Measurements from ENCODE around the gene ZNF354C. TPM values are rescaled to one million over a fixed set of nuclear protein-coding genes. Genes with fewer than 3 reads are reported as not detected.

Gene ZNF354C
- total and polyA plus RNA-seq, 7 donors, result 0.23 to 12.1 (median 7.7) TPM

DNA sequence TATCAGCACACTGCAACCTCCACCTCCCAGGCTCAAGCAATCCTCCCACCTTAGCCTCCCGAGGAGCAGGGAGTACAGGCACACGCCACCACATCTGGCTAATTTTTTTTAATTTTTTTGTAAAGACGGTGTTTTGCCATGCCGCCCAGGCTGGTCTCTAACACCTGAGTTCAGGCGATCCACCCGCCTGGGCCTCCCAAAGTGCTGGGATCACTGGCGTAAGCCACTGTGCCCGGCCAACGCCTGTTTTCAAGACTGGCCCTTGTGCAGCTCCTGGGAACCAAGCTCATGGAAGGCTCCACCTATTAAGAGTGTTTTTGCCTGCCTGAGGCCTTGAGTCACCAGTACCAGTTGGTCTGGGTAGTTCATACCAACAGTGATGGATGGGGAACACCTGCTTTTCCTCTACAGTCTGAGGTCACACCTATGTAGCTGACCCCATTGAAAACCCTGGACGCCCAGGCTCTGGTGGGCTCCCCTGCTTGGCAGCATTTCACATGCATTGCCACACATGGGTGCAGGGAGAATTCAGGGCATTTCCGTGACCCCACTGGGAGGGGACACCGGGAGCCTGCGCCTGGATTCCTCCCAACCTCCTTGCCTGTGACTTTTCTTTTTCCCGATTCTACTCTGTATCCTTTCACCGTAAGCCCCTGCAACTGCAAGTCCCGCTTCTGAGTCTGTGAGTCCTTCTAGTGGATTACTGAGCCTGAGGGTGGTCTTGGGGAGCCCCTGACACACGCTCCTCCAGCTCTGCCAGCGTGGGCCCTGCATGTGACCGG lies 63.5 kb downstream of the ZNF354C start:
- 92 to 94% methylated on average over 19 of the region's 19 CpGs for WGBS, 2 donors
- H3K9me3 ChIP-seq, result no peaks in the 10 kb centered on the region
- H3K27me3 ChIP-seq, result no peaks in the 10 kb centered on the region
- H3K36me3 ChIP-seq, result peaks cover 0 to 2% (median 0%) of the 10 kb centered on the region in 4 donors
- H3K27ac ChIP-seq, result no peak overlapping the region
- intact Hi-C loops (cut with DNase I), result no loop called here
- no peaks in the 10 kb centered on the region for H3K4me1 ChIP-seq
- H3K4me3 ChIP-seq, result no peak overlapping the region
- TF ChIP-seq POLR2AphosphoS5 (IDR thresholded peaks at IDR 0.05), result no peak
- TF ChIP-seq POLR2A (IDR thresholded peaks at IDR 0.05), result no peak
- TF ChIP-seq CTCF (IDR thresholded peaks at IDR 0.05), result no peak
- no peak for TF ChIP-seq EP300 (IDR thresholded peaks at IDR 0.05)
- DNase-seq, result no peak

GRCh38 chr5:179124273-179124852 lies 64.2 kb downstream of the ZNF354C start:
- intact Hi-C loops (cut with DNase I), result no loop called here
- H3K27ac ChIP-seq, result no peak overlapping the region
- H3K9me3 ChIP-seq, result no peaks in the 10 kb centered on the region
- DNase-seq, result no peak
- peaks cover 0 to 9% (median 3%) of the 10 kb centered on the region in 4 donors for H3K36me3 ChIP-seq
- H3K4me1 ChIP-seq, result no peaks in the 10 kb centered on the region
- no peaks in the 10 kb centered on the region for H3K27me3 ChIP-seq
- no peak for TF ChIP-seq POLR2A (IDR thresholded peaks at IDR 0.05)
- no peak for TF ChIP-seq EP300 (IDR thresholded peaks at IDR 0.05)
- no peak for TF ChIP-seq POLR2AphosphoS5 (IDR thresholded peaks at IDR 0.05)
- no peak for TF ChIP-seq CTCF (IDR thresholded peaks at IDR 0.05)
- no peak overlapping the region for H3K4me3 ChIP-seq
- 92% methylated on average over 21 of the region's 21 CpGs for WGBS, 2 donors

DNA sequence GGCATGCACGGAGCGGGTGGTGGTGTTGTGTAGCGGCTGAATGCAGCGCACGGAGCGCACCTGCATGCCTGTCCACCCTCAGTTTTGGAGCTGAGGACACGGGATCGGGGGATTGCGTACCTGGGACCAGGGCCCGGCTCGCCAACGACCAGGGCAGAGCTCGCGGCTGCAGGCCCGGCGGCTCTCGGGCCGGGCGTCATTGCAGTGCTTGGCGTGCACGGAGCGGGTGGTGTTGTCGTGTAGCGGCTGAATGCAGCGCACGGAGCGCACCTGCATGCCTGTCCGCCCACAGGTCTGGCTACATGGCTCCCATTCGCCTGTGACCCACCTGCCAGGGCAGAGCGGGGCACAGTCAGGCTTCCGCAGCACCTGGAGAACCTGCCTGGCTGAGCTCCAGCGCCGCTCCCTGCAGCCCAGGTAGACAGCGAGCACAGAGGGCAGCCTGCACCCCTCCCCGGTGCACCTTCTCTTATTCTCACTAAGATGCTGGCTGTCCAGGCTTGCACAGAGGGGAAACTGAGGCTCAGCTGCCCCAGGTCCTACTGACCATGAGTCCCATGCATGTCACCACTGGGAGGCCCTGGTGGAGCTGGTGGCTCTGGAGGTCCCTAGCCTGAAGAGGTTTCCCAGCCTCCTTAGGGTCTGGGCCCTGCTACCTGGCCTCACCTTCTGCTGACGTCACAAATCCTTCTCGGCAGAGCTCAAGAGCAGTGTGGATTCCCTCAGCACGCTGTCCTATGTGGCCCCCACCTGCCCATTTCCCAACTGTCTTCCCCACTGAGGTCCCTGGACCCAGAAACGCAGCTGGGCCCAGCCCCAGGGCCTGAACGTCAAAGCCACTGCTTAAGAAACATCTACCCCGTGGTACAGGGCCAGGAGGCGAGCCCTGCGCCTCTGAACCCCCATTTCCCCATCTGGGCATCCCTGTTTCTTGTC lies 64.9 kb downstream of the ZNF354C start:
- Histone ChIP-seq H3K4me1 (no peaks in the 10 kb centered on the region), H3K36me3 (peaks cover 0 to 15% (median 7%) of the 10 kb centered on the region in 4 donors), H3K4me3 (no peak overlapping the region), H3K27me3 (no peaks in the 10 kb centered on the region), H3K9me3 (no peaks in the 10 kb centered on the region), H3K27ac (no peak overlapping the region)
- 93 to 94% methylated on average over 43 of the region's 43 CpGs for WGBS, 2 donors
- intact Hi-C loops (cut with DNase I), result no loop called here
- TF ChIP-seq POLR2AphosphoS5 (IDR thresholded peaks at IDR 0.05), result no peak
- TF ChIP-seq POLR2A (IDR thresholded peaks at IDR 0.05), result no peak
- no peak for TF ChIP-seq EP300 (IDR thresholded peaks at IDR 0.05)
- no peak for TF ChIP-seq CTCF (IDR thresholded peaks at IDR 0.05)
- no peak for DNase-seq

DNA sequence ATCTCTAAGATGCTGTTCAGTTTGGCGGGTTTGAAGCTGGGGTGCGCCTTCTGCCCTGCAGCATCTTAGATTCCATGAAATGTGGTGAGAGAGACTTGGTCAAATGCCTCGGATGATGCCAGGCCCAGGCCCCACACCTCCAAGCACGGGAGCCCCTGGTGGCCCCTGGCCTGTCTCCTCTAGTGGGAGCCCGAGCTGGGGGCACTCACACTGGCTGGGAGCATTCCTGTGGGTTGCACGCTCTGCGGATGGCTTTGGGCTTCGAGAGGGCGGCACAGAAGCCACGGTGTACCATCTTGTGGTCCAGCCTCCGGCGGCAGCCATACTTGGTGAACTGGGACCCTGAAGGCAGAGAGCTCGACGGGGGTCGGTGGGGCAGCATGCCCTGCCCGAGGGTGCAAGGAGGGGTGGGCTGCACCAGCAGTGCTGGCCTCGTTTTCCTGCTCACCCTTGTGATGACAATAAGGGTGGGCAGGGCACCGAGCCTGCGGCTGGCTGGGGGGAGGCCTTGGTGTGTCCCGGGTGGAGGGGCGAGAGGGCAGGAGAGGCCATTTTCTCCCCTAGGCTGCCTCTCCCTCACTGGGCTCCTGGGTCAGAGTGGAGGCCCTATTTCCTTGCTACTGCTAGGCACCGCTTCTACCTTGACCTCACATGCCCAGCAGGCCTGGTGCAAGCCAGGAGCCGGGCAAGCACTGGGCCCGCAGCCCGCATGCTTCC lies 65.8 kb downstream of the ZNF354C start:
- Histone ChIP-seq H3K4me3 (no peak overlapping the region), H3K27ac (no peak overlapping the region), H3K4me1 (no peaks in the 10 kb centered on the region), H3K27me3 (no peaks in the 10 kb centered on the region), H3K36me3 (peaks cover 0 to 20% (median 8%) of the 10 kb centered on the region in 4 donors), H3K9me3 (no peaks in the 10 kb centered on the region)
- WGBS, 2 donors, result 88 to 92% methylated on average over 25 of the region's 25 CpGs
- intact Hi-C loops (cut with DNase I), result no loop called here
- TF ChIP-seq POLR2A (IDR thresholded peaks at IDR 0.05) (no peak), CTCF (IDR thresholded peaks at IDR 0.05) (no peak), POLR2AphosphoS5 (IDR thresholded peaks at IDR 0.05) (no peak), EP300 (IDR thresholded peaks at IDR 0.05) (no peak)
- DNase-seq, result no peak
